Stimulated activated CD4-positive, alpha-beta T cell treated with anti-CD3 and anti-CD28 coated beads, Interleukin-1b, Interleukin-23, amount 100 ng/mL, for 1 hour (primary cell): ENCODE data around the gene TTLL10.

Experiments used
- DNase-seq, 2 donors: peaks; one replicate each; pipeline ENCODE4 v3.0.0-alpha.2; 2020; ENCODE audit warnings: low read depth in 2 of 2

TTLL10 gene

DNA sequence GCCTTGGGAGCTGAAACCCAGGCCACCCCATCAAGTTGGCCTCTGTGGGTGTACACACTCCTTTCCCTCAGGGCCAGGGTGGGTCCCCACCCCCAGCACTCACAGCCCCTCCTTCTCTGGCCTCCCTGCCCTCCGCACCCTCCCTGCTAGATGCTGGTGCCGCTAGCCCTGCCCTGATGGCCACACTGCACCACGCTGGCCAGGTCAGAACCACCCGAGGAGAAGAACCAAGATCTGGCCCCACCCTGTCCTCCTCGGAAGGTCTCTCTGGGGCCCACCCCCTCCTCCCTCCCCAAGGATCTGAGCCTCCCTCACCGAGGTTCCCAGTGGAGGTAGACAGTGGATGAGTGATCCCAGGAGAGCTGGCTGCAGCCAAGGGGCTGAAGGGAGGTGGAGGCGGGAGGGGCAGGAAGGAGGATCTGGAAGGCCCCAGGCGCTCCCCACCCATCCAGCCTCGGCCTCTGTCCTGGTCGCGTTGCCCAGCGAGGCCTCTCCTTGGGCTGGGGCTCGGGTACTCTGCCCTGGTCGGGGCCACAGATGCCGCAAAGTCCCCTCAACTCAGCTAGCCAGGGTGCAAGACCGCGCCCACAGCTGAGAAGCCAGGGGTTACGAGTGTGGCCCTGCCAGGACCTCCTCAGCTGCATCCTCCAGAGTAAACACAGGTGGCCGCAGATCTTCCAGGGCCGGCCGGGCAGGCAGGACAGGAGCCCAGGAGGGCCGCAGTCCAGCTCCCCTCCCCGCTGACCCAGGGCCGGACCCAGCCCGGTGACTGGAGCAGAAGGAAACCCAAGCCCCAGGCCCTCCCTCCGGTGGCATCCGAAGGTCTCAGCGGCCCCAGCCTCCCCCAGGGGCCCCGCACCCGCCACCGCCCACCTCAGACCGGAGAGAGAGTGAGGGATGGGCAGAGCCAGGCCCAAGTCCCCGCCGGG, 63.5 kb downstream of the TTLL10 start:
- no peak for DNase-seq

DNA sequence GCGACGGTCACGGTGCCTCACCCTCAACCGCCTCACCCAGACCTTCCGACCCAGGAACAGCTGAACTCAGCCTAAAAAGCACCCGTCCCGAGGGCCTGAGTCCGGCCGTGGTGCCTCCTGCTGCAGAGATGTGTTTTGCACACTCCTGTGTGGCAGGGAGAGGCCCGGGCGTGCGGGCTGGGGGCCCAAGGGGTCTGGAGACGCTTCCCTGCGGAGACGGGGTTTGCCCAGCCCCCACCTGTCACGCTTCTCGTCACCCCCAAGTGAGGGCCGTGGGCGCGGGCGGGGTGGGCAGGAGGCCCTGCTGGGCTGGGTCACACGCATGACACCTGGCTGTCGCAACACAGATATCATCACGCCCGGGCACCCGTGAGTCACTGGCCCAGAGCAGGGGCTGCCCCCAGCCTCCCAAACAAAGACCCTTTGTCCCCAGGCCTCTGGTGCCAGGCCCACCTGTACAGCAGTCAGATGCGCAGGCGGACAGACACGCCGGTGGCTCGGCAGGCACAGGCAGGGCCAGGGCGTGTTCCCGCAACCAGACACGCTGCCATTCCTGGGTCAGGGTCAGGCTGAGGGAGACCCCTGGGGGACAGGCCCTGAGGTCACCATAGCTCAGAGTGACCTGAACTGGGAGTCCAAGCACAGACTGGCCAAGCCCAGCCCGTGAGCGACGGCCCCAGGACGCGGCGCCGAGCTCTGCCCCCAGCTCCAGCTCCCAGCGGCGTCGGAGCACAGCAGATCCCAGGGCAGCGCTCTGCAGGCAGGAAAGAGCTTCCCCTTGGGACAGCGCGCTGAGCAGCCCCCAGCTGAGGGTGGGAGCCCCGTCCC, 64.4 kb downstream of the TTLL10 start:
- DNase-seq = no peak

DNA sequence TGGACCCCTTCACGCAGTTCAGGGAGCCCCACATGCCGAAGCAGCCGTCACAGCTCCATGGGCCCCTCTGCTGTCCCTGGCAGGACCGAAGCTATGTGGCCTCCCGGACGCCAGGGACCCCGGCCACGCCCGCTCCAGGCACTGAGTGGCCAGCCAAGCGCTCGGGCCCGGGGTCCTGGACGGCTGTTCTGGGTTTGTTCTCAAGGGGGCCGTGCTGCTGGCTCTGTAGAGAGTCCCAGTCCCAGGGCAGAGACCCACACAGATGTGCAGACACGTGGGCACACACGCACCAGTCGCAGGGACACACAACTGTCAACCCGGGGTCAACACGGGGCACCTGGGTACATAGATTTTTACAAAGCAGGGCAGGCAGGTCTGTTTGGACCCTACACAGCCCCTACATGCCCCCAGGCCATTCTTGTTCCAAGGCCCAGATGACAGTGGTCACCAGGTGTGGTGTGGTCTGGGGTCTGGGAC, 65.1 kb downstream of the TTLL10 start:
- DNase-seq = no peak

DNA sequence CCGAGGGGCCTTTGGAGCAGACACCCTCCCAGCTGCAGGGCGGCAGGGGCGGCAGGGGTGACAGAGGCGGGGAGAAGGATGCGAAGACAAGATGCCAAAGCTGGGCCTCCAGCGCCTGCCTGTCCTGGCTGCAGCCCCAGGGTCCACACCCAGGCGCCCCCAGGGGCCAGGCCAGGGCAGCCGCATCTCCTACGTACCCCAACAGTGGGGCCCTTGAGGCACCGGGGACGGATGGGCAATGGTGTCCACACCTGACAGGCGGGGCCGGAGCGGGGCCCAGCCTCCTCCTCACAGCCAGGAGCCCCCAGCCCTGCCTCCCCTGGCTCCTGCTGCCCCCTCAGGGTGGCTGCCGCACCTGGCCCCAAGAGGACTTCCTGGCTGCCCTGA, 65.5 kb downstream of the TTLL10 start:
- DNase-seq = no peak

DNA sequence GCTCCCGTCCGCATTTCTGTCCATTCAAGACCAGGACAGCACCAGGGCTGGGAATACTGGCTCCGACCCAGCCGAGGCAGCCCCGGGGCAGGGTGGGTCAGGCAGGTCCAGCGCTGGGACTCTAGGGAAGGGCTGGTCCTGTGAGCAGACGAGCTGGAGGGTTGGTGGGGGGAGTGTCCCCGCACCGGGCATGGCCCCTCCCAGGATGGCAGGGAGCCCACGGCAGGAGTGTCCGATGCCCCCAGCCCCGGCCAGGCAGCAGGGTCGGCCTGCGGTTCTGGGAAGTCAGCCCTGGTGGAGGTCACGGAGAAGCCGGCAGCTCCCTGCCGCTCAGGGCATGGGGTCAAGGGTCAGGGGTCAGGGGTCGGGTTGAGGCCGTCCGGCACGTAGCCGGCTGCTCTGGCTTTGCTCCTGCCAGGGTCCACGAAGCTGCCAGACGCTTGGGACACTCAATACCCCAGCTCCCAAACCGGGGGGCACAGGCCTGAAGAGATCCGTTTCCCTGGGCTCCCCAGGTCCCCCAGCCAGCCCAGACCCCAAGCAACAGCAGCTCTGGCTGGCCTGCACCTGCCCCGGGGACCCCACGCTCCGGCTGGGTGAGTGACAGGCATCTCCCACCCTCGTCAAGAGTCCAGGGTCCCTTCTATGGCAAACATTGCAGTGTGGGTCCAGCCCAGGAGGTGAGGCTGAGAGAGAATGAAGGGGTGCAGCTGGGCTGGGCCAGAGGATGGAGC, 66.1 kb downstream of the TTLL10 start:
- no peak for DNase-seq

DNA sequence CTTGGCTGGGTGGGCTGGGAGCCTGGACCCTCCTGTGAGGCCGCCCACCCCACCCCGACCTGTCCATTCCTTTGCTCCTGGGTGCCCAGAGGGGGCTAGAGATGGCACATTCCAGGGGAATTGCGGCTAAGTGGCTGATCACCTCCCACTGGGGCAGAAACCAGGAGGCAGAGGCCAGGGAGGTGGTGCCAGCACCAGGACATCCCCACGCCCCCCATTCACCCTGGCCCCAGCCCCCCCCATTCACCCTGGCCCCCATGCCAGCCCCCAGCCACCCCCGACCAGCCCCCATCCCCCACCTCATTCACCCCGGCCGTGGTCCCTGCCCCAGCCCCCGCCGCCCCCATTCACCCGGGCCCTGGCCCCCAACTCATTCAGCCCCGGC, 66.7 kb downstream of the TTLL10 start:
- DNase-seq = no peak

DNA sequence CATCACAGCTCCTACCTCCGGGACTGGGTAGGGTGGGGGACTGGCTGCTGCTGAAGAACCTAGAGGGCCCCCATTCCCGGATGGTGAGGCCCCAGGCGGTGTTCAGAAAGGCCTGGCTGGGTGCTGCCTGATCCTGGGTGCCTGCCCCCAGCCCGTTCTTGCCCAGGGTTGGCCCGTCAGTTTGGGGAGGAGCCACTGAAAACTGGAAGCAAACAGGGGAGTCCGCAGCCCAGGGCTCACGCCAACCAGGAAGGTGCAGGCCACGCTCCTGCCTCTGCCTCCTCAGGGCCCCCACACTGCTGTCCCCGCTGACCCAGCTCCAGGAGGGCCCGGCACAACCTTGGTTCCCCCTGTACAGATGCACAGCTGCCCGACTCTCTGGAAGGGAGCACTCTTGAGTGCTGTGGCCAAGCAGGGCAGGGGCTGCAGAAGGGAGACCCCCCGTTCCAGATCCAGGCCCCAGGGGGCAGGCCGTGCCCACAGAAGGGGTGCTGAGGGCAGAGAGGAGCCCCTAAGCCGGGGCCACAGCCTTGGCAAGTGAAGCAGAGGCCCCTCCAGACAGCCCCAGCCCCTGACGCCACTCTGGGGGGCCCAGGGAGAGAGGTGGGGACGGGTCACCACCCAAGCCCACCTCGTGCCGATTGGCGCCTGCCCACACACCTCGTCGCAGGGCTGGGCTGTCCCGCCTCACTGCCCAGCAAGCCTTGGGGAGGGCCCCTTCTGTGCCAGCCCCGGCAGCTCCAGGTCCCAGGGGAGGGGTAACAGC, 67.3 kb downstream of the TTLL10 start:
- no peak for DNase-seq

DNA sequence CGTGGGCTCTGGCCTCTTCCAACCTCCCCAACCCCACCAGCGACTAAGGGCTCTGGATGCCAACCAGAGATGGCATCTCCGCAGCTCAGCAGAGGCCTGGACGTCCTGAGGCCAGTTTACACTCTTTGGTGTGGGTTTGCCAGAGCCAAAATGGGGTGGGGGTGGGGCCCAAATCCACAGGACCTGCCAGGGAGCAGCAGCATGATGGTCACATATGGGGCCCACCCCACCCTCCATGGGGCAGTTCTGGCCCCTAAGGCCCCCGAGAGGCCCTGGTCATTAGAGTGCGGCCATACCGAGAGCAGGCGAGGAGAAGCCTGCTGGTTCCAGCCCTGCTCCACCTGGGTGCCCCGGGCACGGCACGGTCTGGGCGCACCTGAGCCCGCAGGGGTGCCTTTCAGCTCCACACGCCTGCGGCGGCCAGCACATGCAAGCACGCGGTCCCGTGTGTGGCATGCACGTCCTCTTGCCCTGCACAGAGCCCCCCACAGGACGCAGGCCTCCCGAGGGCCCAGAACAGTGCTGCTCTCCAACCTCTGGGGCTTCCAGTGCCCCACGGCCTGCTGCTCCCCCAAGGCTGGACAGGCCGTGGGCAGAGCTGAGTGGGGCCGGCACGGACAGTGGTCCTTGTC, 68.0 kb downstream of the TTLL10 start:
- DNase-seq = no peak

DNA sequence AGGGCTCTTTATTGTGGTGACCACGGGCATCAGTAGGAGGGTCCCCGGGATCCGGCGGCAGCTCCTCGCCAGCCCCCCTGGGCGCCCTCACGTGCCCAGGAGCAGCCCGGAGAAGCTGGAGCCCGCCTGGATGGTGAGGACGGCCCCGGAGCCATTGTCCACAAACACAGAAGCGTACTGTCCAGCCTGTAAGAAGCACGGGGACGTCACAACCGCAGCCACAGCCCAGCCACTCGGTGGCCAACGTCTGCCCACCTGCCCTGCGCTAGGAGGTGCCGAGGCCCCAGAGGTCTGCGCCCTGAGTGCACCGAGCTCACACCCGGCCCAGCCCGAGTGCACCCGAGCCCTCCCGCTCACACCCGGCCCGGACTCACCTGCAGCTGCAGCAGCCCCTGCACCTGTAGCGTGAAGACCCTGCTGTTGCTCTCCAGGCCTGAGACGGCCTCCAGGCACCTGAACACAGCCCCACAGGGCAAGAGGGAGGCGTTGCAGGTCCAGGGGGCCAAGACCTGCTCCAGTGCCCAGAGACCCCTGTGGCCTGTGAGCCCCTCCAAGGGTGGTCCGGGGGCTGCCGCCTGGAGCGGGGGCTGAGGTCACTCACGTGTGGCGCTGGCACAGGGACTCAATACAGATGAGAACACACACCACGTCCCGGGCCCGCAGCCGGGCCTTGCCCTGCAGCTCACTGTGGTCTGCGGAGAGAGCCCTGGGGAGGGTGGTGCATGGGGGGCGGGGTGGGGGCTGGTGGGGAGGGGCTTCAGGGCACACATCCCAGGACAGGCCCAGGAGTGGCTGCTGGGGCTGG, 69.0 kb downstream of the TTLL10 start:
- DNase-seq = no peak

DNA sequence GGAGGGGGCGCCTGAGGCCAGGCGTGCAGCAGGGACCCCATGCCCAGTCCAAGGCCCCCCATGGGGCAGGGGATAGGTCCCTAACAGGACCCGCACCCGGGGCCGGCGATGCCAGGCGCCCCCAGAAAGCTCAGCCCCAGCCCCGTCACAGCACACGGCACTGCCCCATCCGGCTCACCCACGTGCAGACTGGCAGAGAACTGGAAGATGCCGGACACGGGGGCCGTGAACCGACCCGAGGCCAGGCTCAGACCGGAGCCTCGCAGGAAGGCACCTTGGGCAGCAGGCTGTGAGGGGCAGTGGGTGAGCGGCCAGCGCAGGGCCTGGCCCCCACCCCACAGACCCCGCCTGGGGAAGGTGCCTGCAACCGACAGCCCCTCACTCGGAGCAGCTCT, 69.6 kb downstream of the TTLL10 start:
- no peak for DNase-seq

DNA sequence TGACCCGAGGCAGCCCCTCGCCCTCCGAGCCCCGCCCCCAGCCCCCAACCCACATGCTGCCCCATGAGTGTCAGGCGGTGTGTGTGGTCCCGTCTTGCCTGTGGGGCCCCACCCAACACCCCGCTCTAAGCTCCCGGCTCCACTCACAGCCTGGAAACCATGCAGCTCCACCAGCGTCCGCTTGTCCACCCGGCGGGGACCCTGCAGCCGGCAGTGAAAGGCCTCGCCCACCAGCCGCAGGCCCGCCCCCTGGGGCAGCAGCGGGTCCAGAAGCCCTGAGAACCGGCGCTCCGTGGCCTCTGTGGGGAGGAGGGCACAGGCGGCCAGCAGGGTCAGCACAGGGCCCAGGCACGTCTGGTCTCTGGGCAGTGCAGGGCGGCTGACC, 70.1 kb downstream of the TTLL10 start:
- no peak for DNase-seq

DNA sequence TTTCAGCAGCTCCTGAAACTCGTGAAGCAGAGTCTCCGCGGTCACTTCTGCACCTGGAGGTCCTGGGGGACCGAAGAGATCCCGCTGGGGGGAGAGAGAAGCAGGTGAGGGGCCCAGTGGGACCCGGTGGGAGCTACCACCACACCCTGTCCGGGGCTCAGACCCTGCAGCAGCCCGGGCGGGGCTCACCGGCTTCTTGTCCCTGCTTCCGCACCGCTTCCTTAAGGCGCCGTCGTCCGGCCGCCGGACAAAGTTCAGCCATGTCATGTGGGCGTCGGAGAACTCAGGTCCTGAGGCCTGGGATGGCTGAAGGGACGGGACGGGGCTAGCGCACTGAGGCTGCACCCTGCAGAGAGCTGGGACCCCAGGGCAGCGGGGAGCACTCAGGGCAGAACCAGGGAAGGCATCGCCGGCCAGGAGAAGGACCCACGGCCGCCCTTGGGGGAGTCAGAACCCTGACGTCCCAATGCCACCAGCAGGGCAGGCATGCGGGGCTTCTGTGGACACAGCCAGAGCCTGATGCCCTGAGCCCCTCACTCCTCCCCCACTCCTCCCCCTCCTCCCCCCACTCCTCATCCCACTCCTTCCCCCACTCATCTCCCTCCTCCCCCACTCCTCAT, 70.6 kb downstream of the TTLL10 start:
- DNase-seq = no peak

DNA sequence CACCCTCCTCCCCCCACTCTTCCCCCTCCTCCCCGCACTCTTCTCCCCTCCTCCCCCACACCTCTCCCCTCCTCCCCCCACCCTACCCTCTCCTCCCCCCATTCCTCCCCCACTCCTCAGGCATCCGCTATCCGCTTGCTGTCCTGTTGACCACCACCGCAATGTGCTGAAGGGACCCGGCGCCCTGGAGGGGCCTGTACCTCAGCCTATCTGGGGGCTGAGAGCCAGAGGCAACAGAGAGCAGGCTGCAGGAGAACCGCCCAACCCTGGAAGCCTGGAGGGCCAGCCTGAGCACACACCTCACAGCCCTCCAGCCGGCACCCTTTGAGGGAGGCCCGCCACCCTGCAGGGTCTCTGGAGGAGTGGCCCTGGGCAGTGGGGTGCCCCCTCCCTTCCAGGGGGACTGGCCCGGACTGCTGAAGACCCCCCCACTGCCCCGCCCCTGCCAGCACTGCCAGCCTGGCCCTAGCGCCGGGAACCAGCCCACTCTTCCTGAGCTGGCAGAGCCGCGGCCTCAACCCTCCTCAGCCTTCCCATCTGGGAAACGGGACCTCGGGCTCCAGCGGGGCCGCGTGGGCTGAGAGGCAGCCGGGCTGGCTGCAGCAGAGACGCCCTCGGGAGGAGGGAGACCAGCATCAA, 71.6 kb downstream of the TTLL10 start:
- no peak for DNase-seq

DNA sequence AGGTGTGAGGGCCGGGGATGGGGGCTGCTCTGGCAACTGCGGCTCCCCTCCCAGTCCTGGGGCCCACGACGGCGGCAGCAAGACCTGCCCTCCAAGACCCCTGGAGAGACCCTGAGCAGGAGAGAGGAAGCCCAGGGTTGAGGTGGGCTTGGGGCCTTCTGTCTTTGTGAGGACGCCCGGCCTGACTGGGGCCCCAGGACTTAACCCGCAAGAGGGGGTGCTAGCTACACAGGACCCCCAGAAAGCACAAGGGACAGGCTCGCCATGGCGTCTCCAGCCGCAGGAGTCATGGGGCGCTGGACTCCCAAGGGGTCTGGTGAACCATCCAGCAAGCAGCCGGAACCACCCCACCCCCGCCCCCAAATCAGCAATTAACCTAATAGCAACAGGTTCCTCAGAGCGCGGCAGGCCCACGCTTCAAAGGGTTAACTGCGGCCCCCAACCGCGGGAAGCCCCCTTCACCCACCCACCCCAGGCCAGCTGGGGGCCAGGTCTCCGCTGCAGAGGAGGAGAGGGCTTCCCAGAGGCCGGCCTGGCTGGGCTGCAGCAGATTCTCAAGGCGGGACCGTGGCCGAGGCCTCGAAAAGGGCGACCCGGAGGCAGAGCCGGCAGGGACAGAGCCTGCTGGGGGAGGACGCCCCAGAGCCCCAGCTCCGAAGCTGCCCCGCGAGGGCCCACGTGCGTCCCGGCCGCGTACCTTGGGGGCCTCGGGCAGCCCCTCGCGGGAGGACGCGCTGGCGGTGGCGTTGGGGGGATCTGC, 72.3 kb downstream of the TTLL10 start:
- DNase-seq = no peak

DNA sequence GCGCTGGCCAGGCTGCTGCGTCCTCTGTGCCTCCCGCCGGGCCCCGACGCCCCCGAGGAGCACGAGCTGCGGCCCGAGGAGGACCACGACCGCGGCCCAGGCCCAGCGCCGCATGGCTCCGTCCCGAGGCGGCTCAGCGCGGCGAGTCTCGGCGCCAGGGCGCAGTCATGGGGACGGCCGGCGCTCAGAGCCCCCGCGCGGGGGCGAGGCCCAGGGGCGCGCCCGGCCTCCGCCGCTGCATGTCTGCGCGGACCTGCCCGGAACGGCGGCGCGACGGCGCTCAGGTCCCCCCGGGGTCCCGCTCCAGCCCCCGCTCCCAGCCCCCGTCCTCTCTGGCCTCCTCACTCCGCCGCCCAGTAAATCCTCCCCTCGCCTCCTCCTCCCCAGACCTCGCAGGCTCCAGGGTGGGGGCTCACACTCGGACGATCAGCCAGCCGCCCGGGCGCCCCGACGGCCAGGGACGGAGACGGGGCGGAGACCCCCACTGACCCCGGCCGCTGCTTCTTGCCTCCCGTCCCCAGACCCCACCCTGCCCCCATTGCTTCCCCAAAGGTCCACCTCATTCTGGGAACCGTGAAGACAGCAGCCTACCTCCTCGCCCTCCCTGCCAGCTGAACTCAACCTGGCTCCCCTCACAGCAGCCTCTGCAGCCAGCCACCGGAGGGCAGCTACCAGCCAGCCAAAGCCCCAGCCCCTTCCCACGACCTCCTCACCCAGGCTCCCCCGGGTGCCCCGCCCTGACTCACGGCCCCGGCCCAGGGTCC, 73.1 kb downstream of the TTLL10 start, which contains the start of gene C1QTNF12:
TSS of gene C1QTNF12 (minus strand) at position 146 of the 764 bp plus-strand sequence. CDS start at position 114, 32 bp downstream.
- no peak for DNase-seq

DNA sequence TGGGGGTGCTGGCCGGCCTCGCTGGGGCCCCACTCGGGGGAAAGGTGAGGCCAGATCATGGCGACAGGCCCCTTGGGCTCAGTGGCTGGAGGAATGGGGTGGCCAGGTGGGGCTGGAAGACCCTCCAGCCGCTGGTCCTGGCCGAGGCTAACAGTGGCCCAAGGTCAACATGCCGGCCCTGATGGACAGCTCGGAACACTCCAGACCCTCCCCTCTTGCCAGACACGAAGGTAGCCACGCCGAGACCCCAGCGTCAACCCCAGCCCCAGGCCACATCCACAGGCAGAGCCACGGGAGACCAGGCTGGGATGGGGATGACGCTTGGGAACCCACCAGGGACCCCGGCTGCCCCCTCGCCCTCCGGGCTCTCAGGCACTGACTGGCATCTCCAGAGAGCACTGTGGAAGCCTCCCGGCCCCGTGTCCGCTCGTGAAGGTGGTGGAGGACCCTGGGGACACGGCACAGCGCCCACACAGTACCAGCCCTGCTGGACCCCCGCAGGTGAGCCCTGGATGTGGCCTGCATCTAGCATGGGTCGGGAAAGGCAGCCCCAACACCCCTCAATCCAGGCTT, 73.7 kb downstream of the TTLL10 start:
- no peak for DNase-seq
